Large intestine (tissue), 3 donors: Measurements from ENCODE around the gene OR12D1. TPM values are rescaled to one million over a fixed set of nuclear protein-coding genes. Genes with fewer than 3 reads are reported as not detected.
"Not testable (repeated sequence)": the region's sequence is repeated elsewhere in the genome, so short reads cannot be mapped to it uniquely, and the experiment has no call there.

Experiments used
- DNase-seq, 2 donors: peaks; one replicate each; pipeline versions ENCODE4 v3.0.0 to v3.0.0-alpha.2; 2013
- H3K27ac ChIP-seq: one replicate; pipeline ENCODE4 v1.5.1; 2013; ENCODE audit warnings: low read length
- H3K27me3 ChIP-seq: 2 replicates; pipeline ENCODE4 v1.6.1; 2013; ENCODE audit warnings: low read length; ENCODE audit not compliant: control insufficient read depth, insufficient read depth
- H3K36me3 ChIP-seq: 2 replicates; pipeline ENCODE4 v1.6.1; 2013; ENCODE audit warnings: low read length; ENCODE audit not compliant: control insufficient read depth, insufficient read depth
- H3K4me1 ChIP-seq: one replicate; pipeline ENCODE4 v1.6.1; 2013; ENCODE audit warnings: low read length; ENCODE audit not compliant: control insufficient read depth, insufficient read depth
- H3K4me3 ChIP-seq: one replicate; pipeline ENCODE4 v1.5.1; 2013; ENCODE audit warnings: low read length
- H3K9me3 ChIP-seq: one replicate; pipeline ENCODE4 v1.6.1; 2013; ENCODE audit warnings: mild to moderate bottlenecking, low read depth, low read length, moderate library complexity; ENCODE audit not compliant: control insufficient read depth
- WGBS: methylation state at CpG from one replicate; pipeline ENCODE4 v1.1.5; 2013; ENCODE audit warnings: low lambda C conversion rate; ENCODE audit not compliant: insufficient coverage; 5-methylcytosine and 5-hydroxymethylcytosine counted together
- polyA plus RNA-seq: library from polyadenylated mRNA; unstranded; fragments of 120-200 nt; gene quantifications from one replicate; pipeline ENCODE4 v1.2.1, GENCODE V29; 2013

OR12D1 gene
- polyA plus RNA-seq, 1 donor, result not detected

GRCh38 chr6:29425075-29425474 is 10.3 kb downstream of the OR12D1 start:
- WGBS, result no CpG with 5 or more reads among the region's 1 CpG

GRCh38 chr6:29426654-29427053 is 11.9 kb downstream of the OR12D1 start:
- WGBS, result 80% methylated on average over 1 of the region's 3 CpGs
- H3K9me3 ChIP-seq, result no peaks in the 10 kb centered on the region
- H3K27me3 ChIP-seq, result no peaks in the 10 kb centered on the region
- no peaks in the 10 kb centered on the region for H3K36me3 ChIP-seq
- no peak overlapping the region for H3K4me3 ChIP-seq
- no peak overlapping the region for H3K27ac ChIP-seq
- no peak for DNase-seq
- no peaks in the 10 kb centered on the region for H3K4me1 ChIP-seq

More at GRCh38 chr6:29425075-29425474, 10.3 kb downstream of the OR12D1 start:
- Histone ChIP-seq H3K9me3 (no peaks in the 10 kb centered on the region), H3K27ac (no peak overlapping the region), H3K27me3 (no peaks in the 10 kb centered on the region), H3K36me3 (no peaks in the 10 kb centered on the region), H3K4me1 (no peaks in the 10 kb centered on the region), H3K4me3 (no peak overlapping the region)
- DNase-seq, result no peak

- not testable (repeated sequence) for H3K36me3 ChIP-seq, H3K4me1 ChIP-seq, DNase-seq, H3K27ac ChIP-seq, H3K27me3 ChIP-seq, H3K4me3 ChIP-seq, H3K9me3 ChIP-seq
- WGBS, result 60% methylated on average over 1 of the region's 18 CpGs
Measured at GRCh38 chr6:29436730-29437129, 22.0 kb downstream of the OR12D1 start.

- Histone ChIP-seq H3K27ac (no peak within 1 kb of the TSS), H3K36me3 (no peaks in the 10 kb centered on the region), H3K9me3 (peaks cover 2% of the 10 kb centered on the region), H3K4me3 (no peak within 1 kb of the TSS), H3K27me3 (no peaks in the 10 kb centered on the region), H3K4me1 (no peaks in the 10 kb centered on the region)
- DNase-seq, result no peak
Measured at GRCh38 chr6:29439006-29439405, 24.3 kb downstream of the OR12D1 start, which contains the start of gene OR10C1. OR10C1 (plus strand) TSS chr6:29439306; CDS start chr6:29440016, 710 bp downstream.

GRCh38 chr6:29442719-29443118 is 28.0 kb downstream of the OR12D1 start:
- no CpG with 5 or more reads among the region's 1 CpG for WGBS
- Histone ChIP-seq H3K4me3 (no peak overlapping the region), H3K27ac (no peak overlapping the region), H3K9me3 (no peaks in the 10 kb centered on the region), H3K4me1 (no peaks in the 10 kb centered on the region), H3K27me3 (no peaks in the 10 kb centered on the region), H3K36me3 (no peaks in the 10 kb centered on the region)
- no peak for DNase-seq

- H3K36me3 ChIP-seq, DNase-seq, H3K27me3 ChIP-seq, H3K4me3 ChIP-seq, H3K27ac ChIP-seq, H3K4me1 ChIP-seq, H3K9me3 ChIP-seq: not testable (repeated sequence)
- WGBS, result 86% methylated on average over 1 of the region's 1 CpG
Measured at GRCh38 chr6:29444031-29444430, 29.3 kb downstream of the OR12D1 start.

- Histone ChIP-seq H3K36me3 (no peaks in the 10 kb centered on the region), H3K9me3 (no peaks in the 10 kb centered on the region), H3K27me3 (no peaks in the 10 kb centered on the region), H3K4me1 (no peaks in the 10 kb centered on the region), H3K27ac (no peak overlapping the region), H3K4me3 (no peak overlapping the region)
- WGBS, result no CpG with 5 or more reads among the region's 1 CpG
- no peak for DNase-seq
Measured at GRCh38 chr6:29447670-29448069, 32.9 kb downstream of the OR12D1 start.

- Histone ChIP-seq H3K27me3 (no peaks in the 10 kb centered on the region), H3K9me3 (no peaks in the 10 kb centered on the region), H3K36me3 (no peaks in the 10 kb centered on the region), H3K27ac (no peak overlapping the region), H3K4me1 (no peaks in the 10 kb centered on the region), H3K4me3 (no peak overlapping the region)
- no peak for DNase-seq
- WGBS, result 80% methylated on average over 1 of the region's 3 CpGs
Measured at GRCh38 chr6:29451471-29452193, 36.9 kb downstream of the OR12D1 start.

- no CpG with 5 or more reads among the region's 2 CpGs for WGBS
- DNase-seq, result no peak
- Histone ChIP-seq H3K36me3 (no peaks in the 10 kb centered on the region), H3K27ac (no peak within 1 kb of the TSS), H3K4me3 (no peak within 1 kb of the TSS), H3K27me3 (no peaks in the 10 kb centered on the region), H3K4me1 (no peaks in the 10 kb centered on the region), H3K9me3 (no peaks in the 10 kb centered on the region)
Measured at GRCh38 chr6:29456971-29457370, 42.2 kb downstream of the OR12D1 start, which contains the start of the genes OR11A1 and OR2H1. OR11A1 (minus strand) TSS chr6:29457071; CDS start chr6:29427641, 29,430 bp downstream. OR2H1 (plus strand) TSS chr6:29457155; CDS start chr6:29461770, 4,615 bp downstream.

GRCh38 chr6:29461021-29461814 is 46.5 kb downstream of the OR12D1 start:
- no peak for DNase-seq
- 100% methylated on average over 1 of the region's 5 CpGs for WGBS
- no peaks in the 10 kb centered on the region for H3K4me1 ChIP-seq
- H3K27me3 ChIP-seq, result no peaks in the 10 kb centered on the region
- no peak overlapping the region for H3K27ac ChIP-seq
- no peaks in the 10 kb centered on the region for H3K36me3 ChIP-seq
- H3K4me3 ChIP-seq, result no peak overlapping the region
- H3K9me3 ChIP-seq, result no peaks in the 10 kb centered on the region
